ENCODE data around the gene CYB5D1.

Gene CYB5D1

GRCh38 chr17:7885367-7886226, 27.8 kb downstream of the CYB5D1 start:
- TF ChIP-seq CTCF (conservative IDR thresholded peaks at IDR 0.05; ENCODE audit: low read depth, low read length) = no peak
- H3K4me3 ChIP-seq (ENCODE audit: low read depth, low read length) = peak overlapping the region; percentile 86
- peak; percentile 27 for DNase-seq (ENCODE audit: low read depth)

GRCh38 chr17:7886227-7887037, 28.6 kb downstream of the CYB5D1 start:
- peak; percentile 28 for DNase-seq (ENCODE audit: low read depth)
- peak; percentile 25 for TF ChIP-seq CTCF (conservative IDR thresholded peaks at IDR 0.05; ENCODE audit: low read depth, low read length)
- peak overlapping the region; percentile 86 for H3K4me3 ChIP-seq (ENCODE audit: low read depth, low read length)

- TF ChIP-seq CTCF (conservative IDR thresholded peaks at IDR 0.05; ENCODE audit: low read depth, low read length) = peak; percentile 20
Measured at GRCh38 chr17:7887038-7887481, 29.3 kb downstream of the CYB5D1 start.

GRCh38 chr17:7887482-7888183, 29.8 kb downstream of the CYB5D1 start:
- no peak for TF ChIP-seq CTCF (conservative IDR thresholded peaks at IDR 0.05; ENCODE audit: low read depth, low read length)
- peak overlapping the region; percentile 86 for H3K4me3 ChIP-seq (ENCODE audit: low read depth, low read length)
- DNase-seq (ENCODE audit: low read depth) = peak; percentile 99

More at GRCh38 chr17:7887038-7887481, 29.3 kb downstream of the CYB5D1 start:
- peak overlapping the region; percentile 86 for H3K4me3 ChIP-seq (ENCODE audit: low read depth, low read length)
- DNase-seq (ENCODE audit: low read depth) = no peak

- H3K4me3 ChIP-seq (ENCODE audit: low read depth, low read length) = peak within 1 kb of the TSS; percentile 58
- TF ChIP-seq CTCF (conservative IDR thresholded peaks at IDR 0.05; ENCODE audit: low read depth, low read length) = no peak
- peak; percentile 50 for DNase-seq (ENCODE audit: low read depth)
Measured at GRCh38 chr17:7888184-7888920, 30.5 kb downstream of the CYB5D1 start, which contains the start of gene CHD3. Gene CHD3 (plus strand): TSS chr17:7888789. CDS start chr17:7889001, 212 bp downstream.
